HG03342 (cell line): Measurements from ENCODE around the gene RALA.
"Not testable (repeated sequence)": the region's sequence is repeated elsewhere in the genome, so short reads cannot be mapped to it uniquely, and the experiment has no call there.

Experiments
- ATAC-seq: cut with Tn5 transposase; IDR thresholded peaks from one replicate; pipeline ENCODE4 v1.9.1; 2021; ENCODE audit warnings: mild to moderate bottlenecking, moderate library complexity; ENCODE audit not compliant: unreplicated experiment

RALA gene

GRCh38 chr7:39679874-39680273 lies 56.5 kb downstream of the RALA start:
- not testable (repeated sequence) for ATAC-seq

GRCh38 chr7:39681887-39682441 lies 58.6 kb downstream of the RALA start:
- no peak for ATAC-seq

- ATAC-seq: no peak
Measured at GRCh38 chr7:39683216-39683845, 60.0 kb downstream of the RALA start.

GRCh38 chr7:39686261-39686924 lies 63.0 kb downstream of the RALA start:
- peak; percentile 62 for ATAC-seq

GRCh38 chr7:39688611-39689480 lies 65.5 kb downstream of the RALA start:
- ATAC-seq: no peak

GRCh38 chr7:39691821-39692220 lies 68.4 kb downstream of the RALA start:
- no peak for ATAC-seq

- ATAC-seq: not testable (repeated sequence)
Measured at GRCh38 chr7:39693086-39693485, 69.7 kb downstream of the RALA start.

GRCh38 chr7:39693812-39694211 lies 70.4 kb downstream of the RALA start:
- no peak for ATAC-seq

- ATAC-seq: no peak
Measured at GRCh38 chr7:39695852-39696586, 72.6 kb downstream of the RALA start.

GRCh38 chr7:39696631-39697030 lies 73.3 kb downstream of the RALA start:
- ATAC-seq: no peak

- no peak for ATAC-seq
Measured at GRCh38 chr7:39697483-39697882, 74.1 kb downstream of the RALA start.

- ATAC-seq: no peak
Measured at GRCh38 chr7:39700165-39700564, 76.8 kb downstream of the RALA start.

GRCh38 chr7:39700932-39701331 lies 77.6 kb downstream of the RALA start:
- ATAC-seq: no peak

GRCh38 chr7:39702133-39702532 lies 78.8 kb downstream of the RALA start:
- no peak for ATAC-seq

GRCh38 chr7:39703144-39703543 lies 79.8 kb downstream of the RALA start:
- no peak for ATAC-seq

- ATAC-seq: no peak
Measured at GRCh38 chr7:39709029-39709428, 85.7 kb downstream of the RALA start.

- no peak for ATAC-seq
Measured at GRCh38 chr7:39709768-39710311, 86.5 kb downstream of the RALA start.

GRCh38 chr7:39712751-39713150 lies 89.4 kb downstream of the RALA start:
- no peak for ATAC-seq

GRCh38 chr7:39714447-39715091 lies 91.2 kb downstream of the RALA start:
- ATAC-seq: no peak

GRCh38 chr7:39720586-39720985 lies 97.2 kb downstream of the RALA start:
- no peak for ATAC-seq
